GM12864 (cell line): ENCODE measurements around the gene COL27A1.

Experiments
- DNase-seq: peaks from one replicate; pipeline ENCODE4 v3.0.0-alpha.2; 2011; ENCODE audit warnings: low read depth
- H3K4me3 ChIP-seq: 2 replicates; pipeline ENCODE4 v1.5.1; 2011; ENCODE audit warnings: mild to moderate bottlenecking, low read depth, low read length, control low read depth
- CTCF ChIP-seq: IDR thresholded peaks from 2 replicates; pipeline ENCODE4 v1.5.1; 2011; ENCODE audit warnings: low read depth, mild to moderate bottlenecking, moderate library complexity, low read length, control low read depth, inconsistent platforms; ENCODE audit errors: missing control alignments

COL27A1 gene

GRCh38 chr9:114155263-114155994 is at the start of gene COL27A1:
TSS of gene COL27A1 (plus strand) at chr9:114155537. CDS start at chr9:114155951, 414 bp downstream.
- no peak within 1 kb of the TSS for H3K4me3 ChIP-seq
- DNase-seq, result no peak
- peak; percentile 78 for TF ChIP-seq CTCF

GRCh38 chr9:114107286-114108001 is 47.9 kb upstream of the COL27A1 start:
- TF ChIP-seq CTCF, result no peak
- DNase-seq, result no peak
- H3K4me3 ChIP-seq, result no peak overlapping the region

GRCh38 chr9:114108016-114108833 is 47.1 kb upstream of the COL27A1 start:
- no peak for DNase-seq
- no peak overlapping the region for H3K4me3 ChIP-seq
- TF ChIP-seq CTCF, result peak; percentile 96

- DNase-seq, result no peak
- H3K4me3 ChIP-seq, result no peak overlapping the region
- TF ChIP-seq CTCF, result no peak
Observed at GRCh38 chr9:114109124-114109523, 46.2 kb upstream of the COL27A1 start.

GRCh38 chr9:114110180-114110579 is 45.2 kb upstream of the COL27A1 start:
- TF ChIP-seq CTCF, result no peak
- DNase-seq, result no peak
- no peak overlapping the region for H3K4me3 ChIP-seq

GRCh38 chr9:114112325-114112724 is 43.0 kb upstream of the COL27A1 start:
- no peak for TF ChIP-seq CTCF
- no peak for DNase-seq
- no peak overlapping the region for H3K4me3 ChIP-seq
